ENCODE measurements around the gene NEDD4L.

Gene NEDD4L

GRCh38 chr18:58054041-58054781 lies 10.2 kb downstream of the NEDD4L start:
- DNase-seq = no peak

- DNase-seq = no peak
Observed at GRCh38 chr18:58055890-58056558, 12.0 kb downstream of the NEDD4L start.

GRCh38 chr18:58056852-58057251 lies 12.8 kb downstream of the NEDD4L start:
- DNase-seq = no peak

DNA sequence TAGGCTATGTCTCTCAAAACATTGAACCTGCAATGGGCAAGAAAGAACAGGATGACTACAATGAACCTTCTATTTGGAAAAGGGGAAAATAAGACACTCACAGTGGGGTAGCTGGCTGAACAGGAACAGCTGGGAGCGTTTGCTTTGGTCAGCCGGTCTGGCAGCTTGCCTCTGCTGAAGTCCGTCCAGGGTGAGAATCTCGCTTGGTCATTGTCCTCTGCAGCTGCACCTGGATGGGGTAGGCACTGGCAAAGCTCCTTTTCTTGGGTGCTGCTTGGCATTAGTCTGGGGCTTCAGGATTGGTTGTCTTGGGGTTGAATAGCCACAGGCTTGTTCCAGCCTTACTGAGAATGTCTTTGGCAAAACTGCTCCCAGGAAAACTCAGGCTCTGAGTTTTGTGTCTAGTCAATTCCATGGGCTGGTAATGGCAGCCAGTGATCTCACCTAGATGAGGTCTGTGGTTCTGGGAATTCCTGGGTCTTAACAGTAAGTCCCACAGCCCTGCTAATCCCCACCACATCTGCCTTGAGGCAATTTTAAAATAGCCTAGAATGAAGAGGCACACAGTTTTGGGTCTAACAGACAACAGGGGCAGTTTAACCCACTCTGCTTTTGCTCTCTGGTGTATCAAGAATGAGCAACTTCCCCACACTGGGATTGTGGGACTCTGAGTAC lies 13.4 kb downstream of the NEDD4L start:
- DNase-seq = no peak

- no peak for DNase-seq
Observed at GRCh38 chr18:58058720-58059119, 14.7 kb downstream of the NEDD4L start.

GRCh38 chr18:58060254-58060653 lies 16.2 kb downstream of the NEDD4L start:
- DNase-seq = no peak

DNA sequence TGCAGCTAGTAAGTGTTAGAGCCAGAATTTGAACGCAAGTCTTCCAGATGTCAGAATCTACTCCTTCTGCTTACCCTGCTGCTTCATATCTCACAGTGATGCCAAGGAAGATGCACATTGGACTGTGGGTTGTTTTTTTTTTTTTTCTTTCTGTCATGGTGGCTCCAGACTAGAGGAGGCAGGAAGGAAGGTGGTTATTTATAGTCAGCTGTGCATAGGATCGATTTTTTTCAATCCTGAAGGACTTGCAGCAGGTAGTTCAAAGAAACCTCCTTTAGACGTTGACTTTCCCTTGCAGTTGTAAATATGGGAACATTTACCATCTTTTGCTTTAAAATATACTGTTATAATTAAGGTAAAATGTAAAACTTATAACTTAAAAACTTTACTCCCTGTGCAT lies 17.3 kb downstream of the NEDD4L start:
- no peak for DNase-seq

DNA sequence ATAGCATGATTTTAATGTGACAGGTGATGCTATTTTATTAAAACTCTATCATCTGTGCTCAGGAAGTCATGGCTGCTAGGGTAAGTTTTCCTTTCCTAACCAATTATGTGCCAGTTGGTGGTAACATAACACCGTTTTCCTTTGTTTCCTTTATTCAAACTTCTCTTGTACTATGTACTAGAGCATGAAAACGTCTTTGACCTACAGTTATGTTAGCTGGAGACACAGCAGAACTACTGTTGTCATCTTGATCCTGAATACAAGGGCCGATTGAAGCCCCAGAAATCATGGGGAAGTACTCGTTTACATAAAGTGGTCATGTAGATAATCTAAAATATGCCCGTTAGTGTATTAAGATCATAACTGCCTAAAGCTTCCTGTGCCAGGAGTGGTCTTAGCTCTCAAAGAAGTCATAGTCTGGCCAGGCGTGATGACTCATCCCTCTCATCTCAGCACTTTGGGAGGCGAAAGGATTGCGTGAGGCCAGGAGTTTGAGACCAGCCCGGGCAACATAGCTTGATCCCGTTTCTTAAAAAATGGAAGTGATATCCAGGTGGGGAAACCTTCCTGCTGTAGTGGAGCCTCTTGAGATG lies 20.5 kb downstream of the NEDD4L start:
- peak; percentile 35 for DNase-seq

- DNase-seq = no peak
Observed at GRCh38 chr18:58065956-58066355, 21.9 kb downstream of the NEDD4L start.

DNA sequence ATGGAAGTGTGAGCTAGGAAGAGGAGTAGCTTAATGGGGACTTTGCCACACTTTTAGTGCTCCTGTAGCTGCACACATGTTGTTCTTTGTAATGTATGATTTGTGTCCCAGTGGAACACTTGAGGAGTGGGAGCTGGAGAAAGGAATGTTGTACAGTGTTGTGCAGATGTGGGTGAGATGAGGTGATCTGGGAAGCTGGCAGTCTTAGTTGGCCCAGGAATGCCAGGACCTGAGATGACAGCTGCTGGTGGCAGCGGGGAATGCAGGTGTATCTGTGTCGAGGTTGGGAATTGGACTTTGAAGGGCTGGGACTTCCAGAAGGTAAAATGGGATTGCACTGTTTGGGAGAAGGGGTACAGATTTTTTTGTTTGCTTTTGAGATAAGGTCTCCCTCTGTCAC lies 23.6 kb downstream of the NEDD4L start:
- DNase-seq = peak; percentile 13

GRCh38 chr18:58069099-58069498 lies 25.1 kb downstream of the NEDD4L start:
- no peak for DNase-seq

DNA sequence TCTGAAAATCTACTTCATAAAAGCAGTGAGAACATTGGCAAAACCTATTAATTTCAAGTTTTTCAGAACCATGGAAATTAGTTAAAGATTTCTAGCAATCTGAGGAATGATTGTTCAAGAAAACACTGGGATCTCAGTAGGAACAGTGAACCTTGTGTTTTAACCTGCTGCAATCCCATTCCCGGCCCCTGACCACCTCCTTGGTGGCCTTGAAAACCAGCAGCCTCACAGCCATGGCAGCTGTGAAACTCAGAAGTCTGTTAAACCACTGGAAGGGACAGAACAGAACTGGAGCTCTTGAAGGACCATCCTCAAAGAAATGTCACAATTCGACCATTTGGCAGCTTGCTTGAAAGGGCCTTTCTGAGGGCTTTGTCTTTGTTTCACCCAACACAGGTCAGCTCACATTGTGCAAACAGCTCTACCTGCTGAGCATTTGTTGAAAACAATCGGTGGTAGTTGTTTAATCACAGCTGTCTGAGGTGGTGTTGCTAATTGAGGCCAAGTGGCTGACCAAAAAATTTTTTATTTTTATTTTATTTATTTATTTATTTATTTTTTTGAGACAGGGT lies 25.8 kb downstream of the NEDD4L start:
- DNase-seq = no peak

- no peak for DNase-seq
Observed at GRCh38 chr18:58076052-58076451, 32.0 kb downstream of the NEDD4L start.

DNA sequence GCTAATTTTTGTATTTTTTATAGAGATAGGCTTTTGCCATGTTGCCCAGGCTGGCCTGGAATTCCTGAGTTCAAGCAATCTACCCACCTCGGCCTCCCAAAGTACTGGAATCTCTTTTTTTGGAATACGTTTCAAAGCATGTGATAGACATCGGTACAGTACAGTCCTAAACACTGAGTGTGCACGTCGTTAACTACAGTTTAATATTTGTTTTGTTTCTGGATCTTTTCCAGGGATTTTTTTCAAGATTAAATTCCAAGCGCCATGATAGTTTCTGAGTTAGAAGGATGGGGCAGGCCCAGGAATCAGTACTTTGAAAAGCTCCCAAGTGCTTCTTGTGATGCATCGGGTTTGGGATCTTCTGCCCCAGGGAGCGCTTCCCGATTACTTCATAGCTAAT lies 33.3 kb downstream of the NEDD4L start:
- no peak for DNase-seq

DNA sequence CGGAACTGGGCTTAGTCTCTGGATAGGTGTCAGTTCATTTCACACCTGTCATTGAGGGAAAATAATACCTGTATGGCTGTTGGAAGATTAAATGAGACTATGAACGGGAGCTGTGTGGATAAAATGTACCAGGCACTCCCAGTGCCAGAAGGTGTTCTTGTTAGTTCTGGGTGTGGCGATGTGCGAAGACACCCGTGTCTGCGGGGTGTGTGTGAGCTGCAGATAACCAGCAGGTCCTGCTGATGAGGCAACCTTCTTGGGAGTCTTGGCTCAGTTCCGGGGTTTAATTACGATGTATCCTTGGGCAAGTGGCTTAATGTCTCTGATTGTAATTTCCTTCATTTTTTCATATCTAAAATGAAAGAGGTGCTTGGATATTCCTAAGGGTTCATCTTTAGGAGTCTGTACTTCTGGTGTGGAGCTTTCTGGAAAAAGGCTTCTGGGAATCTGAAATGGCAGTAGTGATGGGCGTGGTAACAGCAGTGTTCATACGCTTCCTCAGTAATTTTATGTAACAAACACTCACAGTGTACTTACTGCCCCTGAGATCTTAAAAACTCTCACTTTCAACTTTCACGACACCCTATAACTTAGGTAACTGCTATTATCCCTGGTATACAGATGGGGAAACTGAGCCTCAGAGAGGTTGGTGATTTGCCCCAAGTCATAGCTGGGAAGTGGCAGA lies 35.0 kb downstream of the NEDD4L start:
- peak; percentile 63 for DNase-seq

DNA sequence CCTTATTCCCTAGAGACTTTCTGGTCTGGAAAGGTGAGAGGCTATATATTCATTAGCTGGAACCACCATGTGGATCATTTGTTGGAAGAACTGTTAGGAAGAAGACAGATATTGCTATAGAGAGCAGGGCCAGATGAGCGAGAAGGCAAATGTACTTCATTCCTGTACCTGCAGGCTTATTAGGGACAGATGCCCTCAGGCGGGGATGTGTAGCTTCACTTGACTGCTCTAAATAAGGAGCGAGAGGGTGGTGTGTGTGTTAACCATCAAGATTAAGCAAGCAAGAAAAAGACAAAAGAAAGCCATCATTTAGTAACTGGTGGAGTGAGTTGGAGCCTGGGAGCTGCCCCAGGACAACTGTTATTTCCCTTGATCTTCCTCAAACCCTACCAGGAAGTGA lies 36.4 kb downstream of the NEDD4L start:
- DNase-seq = peak; percentile 85

GRCh38 chr18:58087928-58088690 lies 44.1 kb downstream of the NEDD4L start:
- no peak for DNase-seq

DNA sequence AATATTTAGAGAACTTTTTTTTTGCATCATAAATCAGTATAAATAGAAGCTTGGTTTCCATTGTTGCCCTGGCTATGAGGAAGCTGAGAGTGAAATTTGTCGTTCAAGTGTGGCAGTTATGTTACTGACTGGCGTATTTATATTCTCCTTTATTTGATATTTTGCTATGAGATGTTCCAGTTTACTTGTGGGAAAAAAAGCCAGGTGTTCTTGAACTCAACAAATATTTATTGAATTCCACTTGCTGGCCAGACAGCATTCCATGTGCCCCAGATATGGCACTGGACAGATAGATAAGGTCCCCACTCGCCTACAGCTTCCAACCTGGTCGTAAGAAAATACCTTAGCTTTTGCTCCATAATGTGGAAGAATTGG lies 44.7 kb downstream of the NEDD4L start:
- DNase-seq = no peak

- DNase-seq = no peak
Observed at GRCh38 chr18:58091099-58091611, 47.1 kb downstream of the NEDD4L start.

- no peak for DNase-seq
Observed at GRCh38 chr18:58093311-58093803, 49.3 kb downstream of the NEDD4L start.

- DNase-seq = peak; percentile 78
Observed at GRCh38 chr18:58095222-58095621, 51.2 kb downstream of the NEDD4L start.

- no peak for DNase-seq
Observed at GRCh38 chr18:58095655-58096054, 51.6 kb downstream of the NEDD4L start.
